WTC11 (cell line): ENCODE data around the gene CEP78. TPM values are rescaled to one million over a fixed set of nuclear protein-coding genes. Genes with fewer than 3 reads are reported as not detected.

Experiments
- ATAC-seq: fragments of 200-7000 bp; cut with Tn5 transposase; 2 replicates; pipeline ENCODE4 v1.10.0; 2021; ENCODE audit warnings: mild to moderate bottlenecking, moderate library complexity
- CTCF ChIA-PET: fragments of 300-600 bp; sonication (Branson Sonifier 250); formaldehyde crosslinking; loops from one replicate; lab custom pipeline; 2021; ENCODE audit warnings: antibody characterized with exemption; lab: Charles Lee
- POLR2A ChIA-PET: fragments of 350-600 bp; sonication (Branson Sonifier 250); formaldehyde crosslinking; loops from one replicate; lab custom pipeline; 2021; ENCODE audit warnings: antibody characterized with exemption; lab: Charles Lee
- DNase-seq: peaks from one replicate; pipeline ENCODE4 v3.0.0; 2021; ENCODE audit warnings: low spot score
- H3K27ac Mint-ChIP-seq: 2 replicates; pipeline ENCODE4 v1.8.0; 2021; ENCODE audit warnings: mixed read lengths
- H3K27me3 Mint-ChIP-seq: 2 replicates; pipeline ENCODE4 v1.8.0; 2021; ENCODE audit warnings: low read depth, mild to moderate bottlenecking, moderate library complexity, mixed read lengths
- H3K36me3 Mint-ChIP-seq: 2 replicates; pipeline ENCODE4 v1.8.0; 2021; ENCODE audit warnings: mixed read lengths
- H3K4me1 Mint-ChIP-seq: 2 replicates; pipeline ENCODE4 v1.8.0; 2022; ENCODE audit warnings: mixed read lengths
- H3K4me3 Mint-ChIP-seq: 2 replicates; pipeline ENCODE4 v1.8.0; 2021; ENCODE audit warnings: mild to moderate bottlenecking, moderate library complexity, mixed read lengths
- H3K9me3 Mint-ChIP-seq: 2 replicates; pipeline ENCODE4 v1.8.0; 2021; ENCODE audit warnings: mixed read lengths
- ELF4 ChIP-seq: sonication (generic); formaldehyde crosslinking; IDR thresholded peaks from 2 replicates; pipeline ENCODE4 v1.8.1; 2022; ENCODE audit warnings: low read depth, mild to moderate bottlenecking, moderate library complexity, missing genetic modification reagents
- ETV6 ChIP-seq: sonication (generic); formaldehyde crosslinking; IDR thresholded peaks from 2 replicates; pipeline ENCODE4 v1.8.1; 2022; ENCODE audit warnings: mild to moderate bottlenecking, missing genetic modification reagents
- NR3C1 ChIP-seq: sonication (generic); formaldehyde crosslinking; conservative IDR thresholded peaks from 2 replicates; pipeline ENCODE4 v1.8.1; 2023; ENCODE audit warnings: low read depth, mild to moderate bottlenecking, missing genetic modification reagents
- OVOL2 ChIP-seq: fragments of 250-450 bp; sonication (Bioruptor Pico); IDR thresholded peaks from 2 replicates; pipeline ENCODE4 v1.9.0; 2021; ENCODE audit warnings: mild to moderate bottlenecking, borderline replicate concordance
- SMAD4 ChIP-seq: sonication (generic); formaldehyde crosslinking; IDR thresholded peaks from 2 replicates; pipeline ENCODE4 v1.8.0; 2022; ENCODE audit warnings: mild to moderate bottlenecking, missing genetic modification reagents
- TP53 ChIP-seq: sonication (generic); formaldehyde crosslinking; IDR thresholded peaks from 2 replicates; pipeline ENCODE4 v1.8.1; 2023; ENCODE audit warnings: mild to moderate bottlenecking, missing genetic modification reagents
- ZNF219 ChIP-seq: sonication (generic); formaldehyde crosslinking; IDR thresholded peaks from 2 replicates; pipeline ENCODE4 v1.8.0; 2023; ENCODE audit warnings: missing genetic modification reagents, mild to moderate bottlenecking, borderline replicate concordance
- ZNF416 ChIP-seq: fragments of 250-450 bp; sonication (Bioruptor Pico); IDR thresholded peaks from 2 replicates; pipeline ENCODE4 v1.9.0; 2021; ENCODE audit warnings: mild to moderate bottlenecking, inconsistent platforms
- total RNA-seq: library from RNA; stranded (reverse); gene quantifications from 3 replicates; pipeline ENCODE4 v1.2.3, GENCODE V29; 2021
- TF ChIP-seq, protein P1 (sequence below): sonication (generic); formaldehyde crosslinking; IDR thresholded peaks from 2 replicates; pipeline ENCODE4 v1.8.0; 2022; ENCODE audit warnings: mild to moderate bottlenecking, missing genetic modification reagents
- TF ChIP-seq, protein P2 (sequence below): sonication (generic); formaldehyde crosslinking; IDR thresholded peaks from 2 replicates; pipeline ENCODE4 v1.8.1; 2022; ENCODE audit warnings: mild to moderate bottlenecking, moderate library complexity, missing genetic modification reagents
- TF ChIP-seq, protein P3 (sequence below): sonication (generic); formaldehyde crosslinking; conservative IDR thresholded peaks from 2 replicates; pipeline ENCODE4 v1.8.1; 2022; ENCODE audit warnings: mild to moderate bottlenecking, missing genetic modification reagents
- TF ChIP-seq, protein P4 (sequence below): sonication (generic); formaldehyde crosslinking; IDR thresholded peaks from 2 replicates; pipeline ENCODE4 v1.8.1; 2022; ENCODE audit warnings: low read depth, mild to moderate bottlenecking, moderate library complexity, missing genetic modification reagents, borderline replicate concordance
- TF ChIP-seq, protein P5 (sequence below): sonication (generic); formaldehyde crosslinking; IDR thresholded peaks from 2 replicates; pipeline ENCODE4 v1.8.1; 2023; ENCODE audit warnings: mild to moderate bottlenecking, missing genetic modification reagents, moderate library complexity
- TF ChIP-seq, protein P6 (sequence below): fragments of 250-450 bp; sonication (Bioruptor Pico); IDR thresholded peaks from 2 replicates; pipeline ENCODE4 v1.9.0; 2021; ENCODE audit warnings: mild to moderate bottlenecking
- TF ChIP-seq, protein P7 (sequence below): sonication (generic); formaldehyde crosslinking; IDR thresholded peaks from 2 replicates; pipeline ENCODE4 v1.8.1; 2023; ENCODE audit warnings: mild to moderate bottlenecking, missing genetic modification reagents, borderline replicate concordance
- TF ChIP-seq, protein P8 (sequence below): fragments of 250-450 bp; sonication (Bioruptor Pico); IDR thresholded peaks from 2 replicates; pipeline ENCODE4 v2.1.2; 2022; ENCODE audit warnings: mild to moderate bottlenecking, moderate library complexity
- TF ChIP-seq, protein P9 (sequence below): sonication (generic); formaldehyde crosslinking; IDR thresholded peaks from 2 replicates; pipeline ENCODE4 v1.8.1; 2022; ENCODE audit warnings: low read depth, missing genetic modification reagents, borderline replicate concordance

Gene CEP78
- total RNA-seq, 1 experiment from 2014 or later: 42.0 TPM

DNA sequence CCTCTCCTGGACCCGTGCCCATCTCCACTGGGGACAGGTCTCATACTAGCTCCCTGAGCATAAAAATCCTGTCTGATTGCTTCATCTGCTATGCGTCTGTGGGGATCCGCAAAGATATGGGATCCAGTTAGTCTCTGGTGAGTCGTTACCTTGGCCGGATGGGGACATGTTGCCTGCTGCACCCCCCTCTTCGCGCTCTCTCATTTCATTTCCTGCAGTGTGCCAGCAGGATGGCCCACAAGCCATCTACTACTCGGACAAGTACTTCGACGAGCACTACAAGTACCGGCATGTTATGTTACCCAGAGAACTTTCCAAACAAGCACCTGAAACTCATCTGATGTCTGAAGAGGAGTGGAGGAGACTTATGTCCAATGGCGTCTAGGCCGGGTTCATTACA lies 17.0 kb upstream of the CEP78 start:
- POLR2A ChIA-PET: no interaction called here
- CTCF ChIA-PET: no interaction called here
- TF ChIP-seq, protein P1, sequence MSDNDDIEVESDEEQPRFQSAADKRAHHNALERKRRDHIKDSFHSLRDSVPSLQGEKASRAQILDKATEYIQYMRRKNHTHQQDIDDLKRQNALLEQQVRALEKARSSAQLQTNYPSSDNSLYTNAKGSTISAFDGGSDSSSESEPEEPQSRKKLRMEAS (CRISPR knock-in tag): no peak
- TF ChIP-seq, protein P2, sequence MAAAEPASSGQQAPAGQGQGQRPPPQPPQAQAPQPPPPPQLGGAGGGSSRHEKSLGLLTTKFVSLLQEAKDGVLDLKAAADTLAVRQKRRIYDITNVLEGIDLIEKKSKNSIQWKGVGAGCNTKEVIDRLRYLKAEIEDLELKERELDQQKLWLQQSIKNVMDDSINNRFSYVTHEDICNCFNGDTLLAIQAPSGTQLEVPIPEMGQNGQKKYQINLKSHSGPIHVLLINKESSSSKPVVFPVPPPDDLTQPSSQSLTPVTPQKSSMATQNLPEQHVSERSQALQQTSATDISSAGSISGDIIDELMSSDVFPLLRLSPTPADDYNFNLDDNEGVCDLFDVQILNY (CRISPR knock-in tag): no peak
- TF ChIP-seq, protein P3, sequence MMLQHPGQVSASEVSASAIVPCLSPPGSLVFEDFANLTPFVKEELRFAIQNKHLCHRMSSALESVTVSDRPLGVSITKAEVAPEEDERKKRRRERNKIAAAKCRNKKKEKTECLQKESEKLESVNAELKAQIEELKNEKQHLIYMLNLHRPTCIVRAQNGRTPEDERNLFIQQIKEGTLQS (CRISPR knock-in tag): no peak
- TF ChIP-seq OVOL2 (CRISPR knock-in tag): no peak
- no peak for TF ChIP-seq NR3C1
- no peak for TF ChIP-seq SMAD4 (CRISPR knock-in tag)
- TF ChIP-seq TP53 (CRISPR knock-in tag): no peak
- TF ChIP-seq, protein P4, sequence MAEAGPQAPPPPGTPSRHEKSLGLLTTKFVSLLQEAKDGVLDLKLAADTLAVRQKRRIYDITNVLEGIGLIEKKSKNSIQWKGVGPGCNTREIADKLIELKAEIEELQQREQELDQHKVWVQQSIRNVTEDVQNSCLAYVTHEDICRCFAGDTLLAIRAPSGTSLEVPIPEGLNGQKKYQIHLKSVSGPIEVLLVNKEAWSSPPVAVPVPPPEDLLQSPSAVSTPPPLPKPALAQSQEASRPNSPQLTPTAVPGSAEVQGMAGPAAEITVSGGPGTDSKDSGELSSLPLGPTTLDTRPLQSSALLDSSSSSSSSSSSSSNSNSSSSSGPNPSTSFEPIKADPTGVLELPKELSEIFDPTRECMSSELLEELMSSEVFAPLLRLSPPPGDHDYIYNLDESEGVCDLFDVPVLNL (CRISPR knock-in tag): no peak
- TF ChIP-seq, protein P5, sequence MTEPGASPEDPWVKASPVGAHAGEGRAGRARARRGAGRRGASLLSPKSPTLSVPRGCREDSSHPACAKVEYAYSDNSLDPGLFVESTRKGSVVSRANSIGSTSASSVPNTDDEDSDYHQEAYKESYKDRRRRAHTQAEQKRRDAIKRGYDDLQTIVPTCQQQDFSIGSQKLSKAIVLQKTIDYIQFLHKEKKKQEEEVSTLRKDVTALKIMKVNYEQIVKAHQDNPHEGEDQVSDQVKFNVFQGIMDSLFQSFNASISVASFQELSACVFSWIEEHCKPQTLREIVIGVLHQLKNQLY (CRISPR knock-in tag): no peak
- TF ChIP-seq, protein P6, sequence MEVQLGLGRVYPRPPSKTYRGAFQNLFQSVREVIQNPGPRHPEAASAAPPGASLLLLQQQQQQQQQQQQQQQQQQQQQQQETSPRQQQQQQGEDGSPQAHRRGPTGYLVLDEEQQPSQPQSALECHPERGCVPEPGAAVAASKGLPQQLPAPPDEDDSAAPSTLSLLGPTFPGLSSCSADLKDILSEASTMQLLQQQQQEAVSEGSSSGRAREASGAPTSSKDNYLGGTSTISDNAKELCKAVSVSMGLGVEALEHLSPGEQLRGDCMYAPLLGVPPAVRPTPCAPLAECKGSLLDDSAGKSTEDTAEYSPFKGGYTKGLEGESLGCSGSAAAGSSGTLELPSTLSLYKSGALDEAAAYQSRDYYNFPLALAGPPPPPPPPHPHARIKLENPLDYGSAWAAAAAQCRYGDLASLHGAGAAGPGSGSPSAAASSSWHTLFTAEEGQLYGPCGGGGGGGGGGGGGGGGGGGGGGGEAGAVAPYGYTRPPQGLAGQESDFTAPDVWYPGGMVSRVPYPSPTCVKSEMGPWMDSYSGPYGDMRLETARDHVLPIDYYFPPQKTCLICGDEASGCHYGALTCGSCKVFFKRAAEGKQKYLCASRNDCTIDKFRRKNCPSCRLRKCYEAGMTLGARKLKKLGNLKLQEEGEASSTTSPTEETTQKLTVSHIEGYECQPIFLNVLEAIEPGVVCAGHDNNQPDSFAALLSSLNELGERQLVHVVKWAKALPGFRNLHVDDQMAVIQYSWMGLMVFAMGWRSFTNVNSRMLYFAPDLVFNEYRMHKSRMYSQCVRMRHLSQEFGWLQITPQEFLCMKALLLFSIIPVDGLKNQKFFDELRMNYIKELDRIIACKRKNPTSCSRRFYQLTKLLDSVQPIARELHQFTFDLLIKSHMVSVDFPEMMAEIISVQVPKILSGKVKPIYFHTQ (CRISPR knock-in tag): no peak
- no peak for TF ChIP-seq ZNF219 (CRISPR knock-in tag)
- TF ChIP-seq, protein P7, sequence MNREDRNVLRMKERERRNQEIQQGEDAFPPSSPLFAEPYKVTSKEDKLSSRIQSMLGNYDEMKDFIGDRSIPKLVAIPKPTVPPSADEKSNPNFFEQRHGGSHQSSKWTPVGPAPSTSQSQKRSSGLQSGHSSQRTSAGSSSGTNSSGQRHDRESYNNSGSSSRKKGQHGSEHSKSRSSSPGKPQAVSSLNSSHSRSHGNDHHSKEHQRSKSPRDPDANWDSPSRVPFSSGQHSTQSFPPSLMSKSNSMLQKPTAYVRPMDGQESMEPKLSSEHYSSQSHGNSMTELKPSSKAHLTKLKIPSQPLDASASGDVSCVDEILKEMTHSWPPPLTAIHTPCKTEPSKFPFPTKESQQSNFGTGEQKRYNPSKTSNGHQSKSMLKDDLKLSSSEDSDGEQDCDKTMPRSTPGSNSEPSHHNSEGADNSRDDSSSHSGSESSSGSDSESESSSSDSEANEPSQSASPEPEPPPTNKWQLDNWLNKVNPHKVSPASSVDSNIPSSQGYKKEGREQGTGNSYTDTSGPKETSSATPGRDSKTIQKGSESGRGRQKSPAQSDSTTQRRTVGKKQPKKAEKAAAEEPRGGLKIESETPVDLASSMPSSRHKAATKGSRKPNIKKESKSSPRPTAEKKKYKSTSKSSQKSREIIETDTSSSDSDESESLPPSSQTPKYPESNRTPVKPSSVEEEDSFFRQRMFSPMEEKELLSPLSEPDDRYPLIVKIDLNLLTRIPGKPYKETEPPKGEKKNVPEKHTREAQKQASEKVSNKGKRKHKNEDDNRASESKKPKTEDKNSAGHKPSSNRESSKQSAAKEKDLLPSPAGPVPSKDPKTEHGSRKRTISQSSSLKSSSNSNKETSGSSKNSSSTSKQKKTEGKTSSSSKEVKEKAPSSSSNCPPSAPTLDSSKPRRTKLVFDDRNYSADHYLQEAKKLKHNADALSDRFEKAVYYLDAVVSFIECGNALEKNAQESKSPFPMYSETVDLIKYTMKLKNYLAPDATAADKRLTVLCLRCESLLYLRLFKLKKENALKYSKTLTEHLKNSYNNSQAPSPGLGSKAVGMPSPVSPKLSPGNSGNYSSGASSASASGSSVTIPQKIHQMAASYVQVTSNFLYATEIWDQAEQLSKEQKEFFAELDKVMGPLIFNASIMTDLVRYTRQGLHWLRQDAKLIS (CRISPR knock-in tag): no peak
- no peak for TF ChIP-seq ETV6 (CRISPR knock-in tag)
- TF ChIP-seq ELF4 (CRISPR knock-in tag): no peak
- TF ChIP-seq ZNF416 (CRISPR knock-in tag): no peak
- TF ChIP-seq, protein P8, sequence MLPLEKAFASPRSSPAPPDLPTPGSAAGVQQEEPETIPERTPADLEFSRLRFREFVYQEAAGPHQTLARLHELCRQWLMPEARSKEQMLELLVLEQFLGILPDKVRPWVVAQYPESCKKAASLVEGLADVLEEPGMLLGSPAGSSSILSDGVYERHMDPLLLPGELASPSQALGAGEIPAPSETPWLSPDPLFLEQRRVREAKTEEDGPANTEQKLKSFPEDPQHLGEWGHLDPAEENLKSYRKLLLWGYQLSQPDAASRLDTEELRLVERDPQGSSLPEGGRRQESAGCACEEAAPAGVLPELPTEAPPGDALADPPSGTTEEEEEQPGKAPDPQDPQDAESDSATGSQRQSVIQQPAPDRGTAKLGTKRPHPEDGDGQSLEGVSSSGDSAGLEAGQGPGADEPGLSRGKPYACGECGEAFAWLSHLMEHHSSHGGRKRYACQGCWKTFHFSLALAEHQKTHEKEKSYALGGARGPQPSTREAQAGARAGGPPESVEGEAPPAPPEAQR: no peak
- TF ChIP-seq, protein P9, sequence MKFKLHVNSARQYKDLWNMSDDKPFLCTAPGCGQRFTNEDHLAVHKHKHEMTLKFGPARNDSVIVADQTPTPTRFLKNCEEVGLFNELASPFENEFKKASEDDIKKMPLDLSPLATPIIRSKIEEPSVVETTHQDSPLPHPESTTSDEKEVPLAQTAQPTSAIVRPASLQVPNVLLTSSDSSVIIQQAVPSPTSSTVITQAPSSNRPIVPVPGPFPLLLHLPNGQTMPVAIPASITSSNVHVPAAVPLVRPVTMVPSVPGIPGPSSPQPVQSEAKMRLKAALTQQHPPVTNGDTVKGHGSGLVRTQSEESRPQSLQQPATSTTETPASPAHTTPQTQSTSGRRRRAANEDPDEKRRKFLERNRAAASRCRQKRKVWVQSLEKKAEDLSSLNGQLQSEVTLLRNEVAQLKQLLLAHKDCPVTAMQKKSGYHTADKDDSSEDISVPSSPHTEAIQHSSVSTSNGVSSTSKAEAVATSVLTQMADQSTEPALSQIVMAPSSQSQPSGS: no peak
- Mint-ChIP-seq H3K4me3 (no peak overlapping the region), H3K36me3 (peaks cover 11% of the 10 kb centered on the region), H3K27me3 (no peaks in the 10 kb centered on the region), H3K4me1 (peaks cover 9% of the 10 kb centered on the region), H3K9me3 (peaks cover 25% of the 10 kb centered on the region), H3K27ac (no peak overlapping the region)
- DNase-seq (no peak), ATAC-seq (no peak)
